ENCODE results near the gene RAP1GAP.

RAP1GAP gene

DNA sequence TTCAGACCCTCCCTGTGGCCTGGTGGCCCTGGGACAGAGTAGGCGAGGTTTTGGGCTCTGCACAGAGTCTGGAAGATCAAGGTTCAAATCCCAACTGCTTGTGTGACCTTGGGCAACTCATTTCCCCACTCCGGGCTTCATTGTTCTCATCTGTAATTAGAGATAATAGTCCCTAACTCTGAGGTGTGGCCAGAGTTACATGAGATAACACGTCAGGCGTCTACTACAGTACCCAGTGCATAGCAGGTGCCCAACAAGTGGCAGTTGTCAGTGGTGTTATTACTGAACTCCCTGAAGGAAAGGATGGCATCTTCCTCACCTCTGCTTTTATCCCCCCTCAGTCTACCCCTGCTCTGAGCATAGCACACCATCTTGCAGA is 20.8 kb downstream of the RAP1GAP start:
- TF ChIP-seq, protein P1, sequence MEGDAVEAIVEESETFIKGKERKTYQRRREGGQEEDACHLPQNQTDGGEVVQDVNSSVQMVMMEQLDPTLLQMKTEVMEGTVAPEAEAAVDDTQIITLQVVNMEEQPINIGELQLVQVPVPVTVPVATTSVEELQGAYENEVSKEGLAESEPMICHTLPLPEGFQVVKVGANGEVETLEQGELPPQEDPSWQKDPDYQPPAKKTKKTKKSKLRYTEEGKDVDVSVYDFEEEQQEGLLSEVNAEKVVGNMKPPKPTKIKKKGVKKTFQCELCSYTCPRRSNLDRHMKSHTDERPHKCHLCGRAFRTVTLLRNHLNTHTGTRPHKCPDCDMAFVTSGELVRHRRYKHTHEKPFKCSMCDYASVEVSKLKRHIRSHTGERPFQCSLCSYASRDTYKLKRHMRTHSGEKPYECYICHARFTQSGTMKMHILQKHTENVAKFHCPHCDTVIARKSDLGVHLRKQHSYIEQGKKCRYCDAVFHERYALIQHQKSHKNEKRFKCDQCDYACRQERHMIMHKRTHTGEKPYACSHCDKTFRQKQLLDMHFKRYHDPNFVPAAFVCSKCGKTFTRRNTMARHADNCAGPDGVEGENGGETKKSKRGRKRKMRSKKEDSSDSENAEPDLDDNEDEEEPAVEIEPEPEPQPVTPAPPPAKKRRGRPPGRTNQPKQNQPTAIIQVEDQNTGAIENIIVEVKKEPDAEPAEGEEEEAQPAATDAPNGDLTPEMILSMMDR (IDR thresholded peaks at IDR 0.05; ENCODE audit: low read depth, low read length), result no peak
- no peak for DNase-seq (ENCODE audit: extremely low read depth, low read depth)

DNA sequence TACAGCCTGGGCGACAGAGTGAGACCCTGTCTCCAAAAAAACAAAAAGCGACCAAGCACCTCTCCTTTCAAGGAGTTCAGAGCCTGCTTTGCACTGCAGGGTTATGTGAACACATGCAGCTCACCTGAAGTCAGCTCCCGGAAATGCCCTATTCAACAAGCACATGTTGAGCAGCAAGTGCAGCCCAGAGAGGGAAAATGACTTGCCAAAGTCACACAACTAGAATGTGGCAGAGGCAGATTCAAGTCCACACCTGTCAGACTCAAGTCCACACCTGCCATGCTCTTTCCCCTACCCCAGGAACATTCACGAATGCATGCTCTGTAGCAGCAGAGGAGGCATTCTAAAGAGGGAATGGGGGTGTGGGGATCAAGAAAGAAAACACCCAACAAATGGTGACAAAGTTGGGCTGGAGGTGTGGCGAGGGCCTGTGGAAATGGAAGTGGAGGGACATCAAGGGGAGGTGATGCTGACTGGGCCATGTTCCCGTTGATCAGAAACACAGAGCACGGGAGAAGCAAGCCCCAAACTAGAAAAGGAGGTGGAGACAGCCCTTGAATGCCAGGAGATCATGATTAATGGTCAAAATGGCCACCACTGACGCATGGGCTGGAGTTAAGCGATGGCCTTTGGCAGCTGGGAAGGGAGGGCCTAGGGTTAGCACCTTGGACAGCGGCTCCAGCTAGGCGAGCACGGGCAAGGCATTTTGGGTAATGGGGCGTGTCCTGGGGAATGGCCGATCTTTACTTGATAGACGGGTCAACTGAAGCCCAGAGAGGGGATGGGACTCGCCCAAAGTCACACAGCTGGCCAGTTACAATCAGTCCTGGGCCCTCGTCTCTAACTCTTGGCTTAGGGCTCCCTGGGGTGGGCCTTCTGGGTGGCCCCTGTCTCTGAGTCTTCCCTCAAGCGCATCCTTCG is 21.5 kb downstream of the RAP1GAP start:
- TF ChIP-seq, protein P1 (IDR thresholded peaks at IDR 0.05; ENCODE audit: low read depth, low read length), result no peak
- no peak for DNase-seq (ENCODE audit: extremely low read depth, low read depth)

DNA sequence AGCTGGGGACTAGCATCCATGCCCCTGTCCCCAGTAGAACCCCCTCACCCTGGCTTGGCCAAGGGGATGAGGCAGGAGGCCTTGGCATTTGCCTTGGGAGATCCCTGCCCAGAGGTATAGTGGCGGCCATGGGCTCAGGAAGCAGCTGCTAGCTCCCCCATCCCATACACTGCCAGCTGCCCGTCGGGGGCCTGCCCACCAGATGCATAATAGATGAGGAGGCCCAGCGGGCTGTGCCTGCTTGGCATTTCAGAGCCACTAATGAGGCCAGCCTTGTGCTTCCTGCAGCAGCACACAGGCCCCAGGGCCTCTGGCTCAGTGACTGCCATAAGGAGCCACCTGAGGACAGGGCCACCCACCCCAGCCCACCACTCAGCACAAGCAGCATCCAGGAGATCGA is 23.6 kb downstream of the RAP1GAP start:
- TF ChIP-seq, protein P1 (IDR thresholded peaks at IDR 0.05; ENCODE audit: low read depth, low read length), result no peak
- no peak for DNase-seq (ENCODE audit: extremely low read depth, low read depth)

DNA sequence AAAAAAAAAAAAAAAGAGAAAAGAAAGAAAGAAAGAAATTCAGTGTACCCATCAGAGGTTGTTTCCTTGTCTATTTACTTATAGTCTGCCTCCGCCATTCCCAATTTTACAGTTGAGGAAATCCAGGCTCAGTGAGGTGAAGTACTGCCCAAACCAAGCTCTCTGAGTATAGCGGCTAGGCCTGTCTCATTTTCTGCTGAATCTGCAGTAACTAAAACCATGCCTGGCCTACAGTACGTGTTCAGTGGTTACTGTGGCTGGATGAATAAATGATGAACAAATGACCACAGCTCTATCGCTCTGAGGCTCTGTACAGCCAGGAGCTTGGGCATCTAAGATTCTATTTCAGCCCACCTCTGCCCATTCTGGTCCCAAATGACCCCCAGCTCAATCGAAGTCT is 24.3 kb downstream of the RAP1GAP start:
- no peak for DNase-seq (ENCODE audit: extremely low read depth, low read depth)
- TF ChIP-seq, protein P1 (IDR thresholded peaks at IDR 0.05; ENCODE audit: low read depth, low read length), result no peak

DNA sequence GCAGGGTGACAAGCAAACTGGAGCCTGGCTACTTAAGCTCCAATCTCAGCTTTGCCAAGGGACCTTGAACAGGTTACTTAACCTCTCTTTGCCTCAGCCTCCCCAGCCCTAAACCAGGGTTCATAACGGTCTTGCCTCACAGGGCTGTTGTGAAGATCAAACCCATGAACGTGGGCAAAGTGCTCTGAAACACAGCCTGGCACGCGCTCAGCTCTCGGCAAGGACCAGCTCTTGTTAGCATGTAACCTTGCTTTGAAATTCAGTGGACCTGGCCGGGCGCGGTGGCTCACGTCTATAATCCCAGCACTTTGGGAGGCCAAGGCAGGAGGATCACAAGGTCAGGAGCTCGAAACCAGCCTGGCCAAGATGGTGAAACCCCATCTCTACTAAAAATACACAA is 24.8 kb downstream of the RAP1GAP start:
- TF ChIP-seq, protein P1 (IDR thresholded peaks at IDR 0.05; ENCODE audit: low read depth, low read length), result no peak
- no peak for DNase-seq (ENCODE audit: extremely low read depth, low read depth)

DNA sequence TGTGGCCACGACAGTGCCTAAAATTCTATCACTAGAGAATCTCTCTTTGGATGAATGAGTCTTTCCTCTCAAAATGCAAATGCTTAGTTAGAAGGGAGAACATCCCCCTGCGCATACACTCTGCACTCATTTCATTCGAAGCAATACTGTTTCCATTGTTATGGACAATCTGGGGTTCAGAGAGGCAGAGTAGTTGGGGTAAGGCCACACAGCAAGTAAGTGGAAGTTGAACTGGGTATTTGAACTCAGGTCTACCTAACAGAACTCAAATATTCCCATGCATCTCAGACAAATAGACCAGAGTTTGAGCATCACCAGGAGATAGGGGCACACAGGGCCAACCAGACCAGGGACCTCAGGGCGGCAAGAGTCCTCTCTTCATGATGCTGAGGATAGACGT is 25.5 kb downstream of the RAP1GAP start:
- TF ChIP-seq, protein P1 (IDR thresholded peaks at IDR 0.05; ENCODE audit: low read depth, low read length), result no peak
- DNase-seq (ENCODE audit: extremely low read depth, low read depth), result no peak

DNA sequence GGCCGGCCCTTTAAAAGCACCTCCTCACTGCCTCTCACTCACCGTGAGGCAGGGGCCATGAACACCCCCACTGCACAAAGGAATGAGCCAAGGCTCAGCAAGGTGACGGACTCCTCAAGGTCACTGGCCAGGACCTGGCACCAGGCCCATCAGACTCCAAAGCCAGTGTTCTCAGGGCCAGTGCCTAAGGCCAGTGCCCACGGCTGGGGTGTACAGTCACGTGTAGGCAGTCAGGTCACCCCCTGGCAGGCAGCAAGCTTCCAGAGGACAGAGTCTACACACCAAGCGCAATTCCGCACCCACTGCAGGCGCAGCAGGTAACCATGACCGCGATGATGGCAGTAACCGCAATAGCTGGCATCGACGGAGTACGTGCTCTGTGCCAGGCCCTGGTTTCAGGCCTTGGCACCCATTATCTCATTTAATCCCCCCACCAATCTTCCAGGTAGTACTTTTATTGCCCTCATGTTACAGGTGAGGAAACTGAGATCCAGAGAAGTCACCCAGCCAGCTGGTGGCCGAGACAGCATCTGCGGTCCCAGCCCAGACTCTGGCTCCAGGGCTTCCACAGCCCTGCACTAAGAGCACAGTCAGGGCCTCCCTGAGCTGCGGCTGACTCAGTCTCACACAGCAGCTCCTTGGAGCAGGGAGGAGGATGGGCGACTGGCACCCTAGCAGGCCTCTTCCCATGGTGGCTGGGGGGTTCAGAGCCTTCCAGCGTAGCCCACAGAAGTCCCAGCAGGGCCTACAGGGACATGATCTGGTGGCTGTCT is 27.0 kb downstream of the RAP1GAP start:
- TF ChIP-seq, protein P1 (IDR thresholded peaks at IDR 0.05; ENCODE audit: low read depth, low read length), result no peak
- DNase-seq (ENCODE audit: extremely low read depth, low read depth), result no peak

All from AG09319 (cell line).